Fibroblast of mammary gland (primary cell): Measurements from ENCODE around the gene PSAP.

Experiments
- DNase-seq: peaks from one replicate; pipeline ENCODE4 v3.0.0-alpha.2; 2010; ENCODE audit warnings: low read depth
- H3K4me3 ChIP-seq: 2 replicates; pipeline ENCODE4 v1.5.1; 2011; ENCODE audit warnings: low read depth, mild to moderate bottlenecking, low read length, moderate library complexity; ENCODE audit not compliant: control insufficient read depth
- TF ChIP-seq, protein P1 (sequence below): conservative IDR thresholded peaks from 2 replicates; pipeline ENCODE4 v1.5.1; 2011; ENCODE audit warnings: low read depth, low read length, inconsistent platforms; ENCODE audit not compliant: control insufficient read depth, insufficient read depth

Gene PSAP

DNA sequence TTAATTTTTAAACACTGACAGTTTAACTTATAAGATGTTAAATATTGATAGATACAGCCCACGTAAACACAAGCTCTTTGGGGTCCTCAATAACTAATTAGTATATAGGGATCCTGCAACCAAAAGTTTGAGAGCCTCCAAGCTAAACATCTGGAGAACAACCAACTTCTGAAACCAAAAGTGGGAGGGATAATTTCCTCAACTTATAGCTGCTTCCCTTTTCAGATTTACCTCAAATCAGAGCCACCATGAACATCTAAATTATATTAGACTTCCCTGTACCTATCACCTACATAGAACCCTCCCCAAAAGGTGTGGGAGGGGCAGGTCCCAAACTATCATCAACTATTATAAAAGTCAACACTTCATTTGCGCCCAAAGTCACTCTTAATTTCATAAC is 8.6 kb downstream of the PSAP start:
- TF ChIP-seq, protein P1, sequence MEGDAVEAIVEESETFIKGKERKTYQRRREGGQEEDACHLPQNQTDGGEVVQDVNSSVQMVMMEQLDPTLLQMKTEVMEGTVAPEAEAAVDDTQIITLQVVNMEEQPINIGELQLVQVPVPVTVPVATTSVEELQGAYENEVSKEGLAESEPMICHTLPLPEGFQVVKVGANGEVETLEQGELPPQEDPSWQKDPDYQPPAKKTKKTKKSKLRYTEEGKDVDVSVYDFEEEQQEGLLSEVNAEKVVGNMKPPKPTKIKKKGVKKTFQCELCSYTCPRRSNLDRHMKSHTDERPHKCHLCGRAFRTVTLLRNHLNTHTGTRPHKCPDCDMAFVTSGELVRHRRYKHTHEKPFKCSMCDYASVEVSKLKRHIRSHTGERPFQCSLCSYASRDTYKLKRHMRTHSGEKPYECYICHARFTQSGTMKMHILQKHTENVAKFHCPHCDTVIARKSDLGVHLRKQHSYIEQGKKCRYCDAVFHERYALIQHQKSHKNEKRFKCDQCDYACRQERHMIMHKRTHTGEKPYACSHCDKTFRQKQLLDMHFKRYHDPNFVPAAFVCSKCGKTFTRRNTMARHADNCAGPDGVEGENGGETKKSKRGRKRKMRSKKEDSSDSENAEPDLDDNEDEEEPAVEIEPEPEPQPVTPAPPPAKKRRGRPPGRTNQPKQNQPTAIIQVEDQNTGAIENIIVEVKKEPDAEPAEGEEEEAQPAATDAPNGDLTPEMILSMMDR: no peak
- H3K4me3 ChIP-seq: no peak overlapping the region
- DNase-seq: no peak

DNA sequence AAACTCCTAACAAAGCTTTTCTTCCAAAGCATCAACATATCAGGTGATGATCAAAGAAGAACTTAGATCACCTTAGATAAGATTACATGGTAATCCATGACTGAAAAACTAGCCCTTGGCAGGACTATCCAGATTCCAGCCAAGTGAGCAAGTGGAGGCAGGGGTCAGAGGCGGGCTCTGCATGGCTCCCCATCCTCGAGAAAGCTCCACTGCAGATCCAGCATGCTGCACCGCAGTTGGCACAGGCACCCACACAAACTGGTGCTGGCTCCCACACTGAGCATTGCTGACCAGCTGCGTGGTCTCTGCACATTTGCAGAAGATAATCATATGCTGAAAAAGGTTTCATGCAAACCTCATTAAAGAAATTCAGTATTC is 10.1 kb downstream of the PSAP start:
- TF ChIP-seq, protein P1: no peak
- DNase-seq: no peak
- no peak overlapping the region for H3K4me3 ChIP-seq

DNA sequence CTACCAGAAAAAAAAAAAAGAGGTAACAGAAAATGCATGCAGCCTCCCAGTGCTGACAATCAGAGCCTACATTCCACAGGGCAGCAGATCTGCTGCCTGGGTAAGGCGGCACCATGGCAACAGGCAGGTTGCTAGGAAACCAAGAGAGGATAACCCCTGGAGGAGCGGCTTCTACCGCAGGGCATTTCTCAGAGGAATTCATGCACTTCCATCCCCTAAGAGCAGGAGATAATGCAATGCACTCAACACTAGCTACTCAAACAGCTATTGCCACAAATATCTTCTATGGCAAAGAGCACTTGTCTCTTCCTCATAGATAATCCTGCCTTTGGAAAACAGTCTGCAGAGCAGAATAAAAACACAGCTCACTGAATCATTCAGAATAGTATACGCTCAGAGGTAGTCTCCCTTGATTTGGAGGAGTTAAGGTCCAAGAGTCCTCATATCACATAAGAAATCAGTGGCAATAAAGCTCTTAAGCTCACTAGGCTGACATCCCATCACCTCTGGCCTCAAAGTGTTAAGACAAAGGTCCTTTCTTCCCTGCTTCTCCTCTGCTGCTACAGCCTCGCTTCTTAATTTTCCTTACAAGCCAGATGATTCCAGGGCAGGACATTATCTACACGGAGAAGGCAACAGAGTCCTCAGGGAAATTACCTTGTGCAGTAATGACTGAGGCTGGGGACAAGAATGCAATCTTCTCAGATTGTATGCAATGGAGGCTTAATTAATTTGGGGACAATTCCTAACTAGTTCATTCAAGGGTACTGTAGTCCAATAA is 10.7 kb downstream of the PSAP start:
- DNase-seq: peak; percentile 85
- TF ChIP-seq, protein P1: no peak
- H3K4me3 ChIP-seq: no peak overlapping the region

DNA sequence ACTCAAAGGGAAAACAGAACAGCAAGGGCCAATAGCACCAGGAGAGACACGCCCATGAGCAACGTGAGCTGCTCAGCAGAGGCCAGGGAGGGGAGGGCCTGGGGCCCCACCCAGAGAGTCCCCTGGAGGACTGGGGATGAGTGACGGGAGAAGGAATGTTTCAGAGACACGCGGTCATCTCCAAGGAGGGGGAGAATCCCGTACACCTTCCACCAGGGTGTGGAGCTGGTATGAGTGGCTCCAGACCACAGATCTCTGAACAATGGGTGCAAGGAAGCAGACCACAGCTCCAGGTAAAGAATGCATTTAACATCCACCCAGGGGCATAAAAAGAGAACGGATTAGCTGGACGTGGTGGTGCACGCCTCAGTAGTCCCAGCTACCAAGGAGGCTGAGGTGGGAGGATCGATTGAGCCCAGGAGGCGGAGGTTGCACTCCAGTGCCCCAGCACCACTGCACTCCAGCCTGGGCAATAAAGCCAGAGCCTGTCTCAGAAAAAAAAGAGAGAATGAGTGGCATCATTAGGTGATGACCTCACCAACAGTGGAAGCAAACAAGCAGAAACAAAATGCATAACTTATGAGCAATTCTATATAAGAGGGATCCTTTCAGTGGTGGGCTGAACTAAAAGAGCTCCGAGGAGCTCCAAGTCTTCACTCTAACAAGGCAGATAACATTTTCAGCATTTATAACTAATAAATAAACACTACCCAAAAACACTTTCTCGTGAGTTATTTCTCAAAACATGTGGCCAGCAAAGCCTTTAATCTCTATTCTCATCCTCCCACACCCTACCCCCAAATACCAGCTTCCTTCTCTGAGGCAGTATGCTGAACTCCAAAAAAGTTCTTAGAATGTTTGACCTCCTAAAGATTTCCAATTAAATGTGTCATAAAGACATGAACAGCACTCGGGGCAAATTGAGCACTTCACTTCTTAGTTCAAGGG is 12.5 kb downstream of the PSAP start:
- TF ChIP-seq, protein P1: no peak
- no peak overlapping the region for H3K4me3 ChIP-seq
- peak; percentile 58 for DNase-seq

DNA sequence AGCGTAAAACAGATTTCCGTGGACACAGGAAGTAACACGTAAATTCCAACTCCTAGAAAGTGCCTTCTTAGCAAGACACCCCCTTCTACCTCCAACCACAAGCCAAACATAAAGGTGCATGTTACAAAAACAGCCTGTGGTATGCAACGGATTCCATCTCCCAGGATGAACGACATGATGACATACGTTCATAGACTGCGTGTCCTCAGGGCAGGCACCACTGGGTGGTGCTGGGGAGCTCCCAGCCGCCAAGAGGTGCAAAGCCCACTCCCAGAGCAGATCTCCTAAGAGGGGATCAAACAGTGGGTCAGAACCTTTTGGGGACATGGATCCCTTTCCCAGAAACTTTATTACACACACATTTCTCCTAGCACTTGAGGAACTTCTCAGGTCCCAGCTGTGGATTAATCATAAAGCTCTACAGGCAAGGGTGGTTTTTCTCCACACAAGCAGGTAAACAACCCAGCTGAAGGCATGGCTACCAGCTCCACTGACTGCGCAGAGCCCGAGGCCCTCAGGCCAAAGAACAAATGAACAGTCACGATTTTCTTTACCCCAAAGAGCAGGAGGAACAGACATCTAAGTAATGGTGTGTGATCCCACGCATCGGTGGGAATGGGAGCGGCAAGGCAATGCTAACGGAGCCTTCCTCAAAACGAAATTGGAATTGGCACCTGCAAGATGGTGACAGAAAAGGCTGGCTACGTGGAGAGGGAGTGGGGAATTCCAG is 13.8 kb downstream of the PSAP start:
- no peak overlapping the region for H3K4me3 ChIP-seq
- no peak for DNase-seq
- TF ChIP-seq, protein P1: peak; percentile 24

DNA sequence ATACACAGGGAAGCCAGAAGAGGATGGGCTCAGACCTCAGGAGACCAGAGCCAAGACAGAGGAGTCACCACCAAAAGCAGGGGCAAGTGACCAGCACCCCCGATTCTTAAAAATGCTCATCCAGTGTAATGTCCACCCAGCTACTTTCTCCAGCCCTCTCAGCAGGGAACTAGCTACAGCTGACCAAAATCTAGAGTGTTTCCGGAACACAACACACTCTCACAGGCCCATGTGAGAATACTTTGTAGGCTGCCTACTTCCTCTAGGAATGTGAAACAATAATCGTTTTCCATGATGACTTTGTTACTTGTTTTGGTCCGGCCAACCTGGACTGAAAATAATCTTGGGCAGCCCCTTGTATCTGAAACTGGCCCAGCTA is 14.5 kb downstream of the PSAP start:
- DNase-seq: no peak
- no peak overlapping the region for H3K4me3 ChIP-seq
- TF ChIP-seq, protein P1: no peak
